Activated T-cell treated with anti-CD3 and anti-CD28 coated beads, Interleukin-2, amount 50 U/mL, for 72 hours (primary cell): Measurements from ENCODE around the gene PDXK. TPM values are rescaled to one million over a fixed set of nuclear protein-coding genes. Genes with fewer than 3 reads are reported as not detected.
"Not testable (repeated sequence)": the region's sequence is repeated elsewhere in the genome, so short reads cannot be mapped to it uniquely, and the experiment has no call there.

Experiments
- ATAC-seq, 2 donors: fragments of 150-1000 bp; cut with Tn5 transposase; replicated peaks in 1 of 2; 2 replicates each; pipeline ENCODE4 v1.10.0; 2021; ENCODE audit warnings: moderate library complexity in 2 of 2, mild to moderate bottlenecking in 1 of 2
- DNase-seq, 2 donors: peaks; one replicate each; pipeline ENCODE4 v3.0.0; 2021 to 2022; ENCODE audit warnings: mixed read lengths in 1 of 2
- H3K27ac Mint-ChIP-seq: one replicate; pipeline ENCODE4 v1.8.0; 2022; ENCODE audit warnings: mild to moderate bottlenecking, moderate library complexity, mixed read lengths
- H3K27me3 Mint-ChIP-seq: one replicate; pipeline ENCODE4 v1.8.0; 2022; ENCODE audit warnings: low read depth, mixed read lengths
- H3K36me3 Mint-ChIP-seq, 2 donors: one replicate each; pipeline ENCODE4 v1.8.0; 2022; ENCODE audit warnings: mixed read lengths in 2 of 2, mild to moderate bottlenecking in 1 of 2; ENCODE audit not compliant: insufficient read depth in 2 of 2
- H3K4me1 Mint-ChIP-seq: one replicate; pipeline ENCODE4 v1.8.0; 2022; ENCODE audit warnings: low read depth, mixed read lengths
- H3K4me3 Mint-ChIP-seq, 2 donors: one replicate each; pipeline ENCODE4 v1.8.0; 2022; ENCODE audit warnings: mild to moderate bottlenecking in 2 of 2, mixed read lengths in 2 of 2, moderate library complexity in 2 of 2
- H3K9me3 Mint-ChIP-seq, 2 donors: one replicate each; pipeline ENCODE4 v1.8.0; 2022; ENCODE audit warnings: mixed read lengths in 2 of 2
- total RNA-seq, 2 donors: library from RNA; stranded (reverse); gene quantifications; one replicate each; pipeline ENCODE4 v1.2.3, GENCODE V29; 2022

Gene PDXK
- 10 to 100 TPM; 87.9 to 99.5 TPM for total RNA-seq

DNA sequence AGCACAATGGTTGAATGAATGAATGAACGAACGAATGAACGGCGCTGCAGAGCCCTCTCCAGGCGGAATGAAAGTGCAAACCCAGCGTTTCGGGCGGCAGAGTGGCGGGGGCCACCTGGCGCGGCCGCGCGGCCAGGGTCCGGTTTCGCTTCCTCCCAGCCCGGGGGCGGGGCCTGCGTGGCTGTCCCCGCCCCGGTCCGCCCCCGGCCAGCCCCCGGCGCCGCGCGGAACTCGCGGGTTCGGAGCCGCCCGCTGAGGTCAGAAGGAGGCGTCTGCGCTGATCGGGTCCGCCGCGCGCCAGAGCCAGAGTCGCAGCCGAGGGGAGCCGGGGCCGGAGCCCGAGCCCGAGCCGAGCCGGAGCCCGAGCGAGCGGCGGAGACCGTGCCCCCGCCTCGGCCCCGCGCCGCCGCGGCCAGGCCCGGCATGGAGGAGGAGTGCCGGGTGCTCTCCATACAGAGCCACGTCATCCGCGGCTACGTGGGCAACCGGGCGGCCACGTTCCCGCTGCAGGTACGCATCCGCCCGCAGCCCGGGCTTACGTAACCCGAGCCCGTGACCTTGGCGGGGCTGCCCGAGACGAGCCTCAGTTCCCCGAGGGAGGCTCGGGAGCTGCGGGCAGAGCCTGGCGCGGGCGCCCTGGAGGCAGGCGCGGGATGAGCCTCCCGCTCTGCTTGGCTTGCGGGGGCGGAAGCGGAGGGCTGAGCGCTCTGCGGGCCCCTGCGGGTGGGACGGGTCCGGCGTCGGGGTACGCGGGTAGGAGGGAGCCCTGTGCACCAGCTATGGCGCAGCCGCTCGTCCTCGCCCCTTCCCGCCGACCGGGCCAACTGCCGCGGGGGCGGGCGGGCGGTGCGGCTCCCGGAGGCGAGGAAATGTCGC, at the start of gene PDXK:
Gene PDXK (plus strand): TSS at position 258 of the 876 bp plus-strand sequence. CDS start 166 bp downstream, at position 424.
- peak; percentile 83 to 85 for DNase-seq
- Mint-ChIP-seq H3K4me3 (peak within 1 kb of the TSS; percentile 88 to 92), H3K27ac (peak within 1 kb of the TSS; percentile 56), H3K36me3 (no peaks in the 10 kb centered on the region), H3K9me3 (no peaks in the 10 kb centered on the region), H3K4me1 (peaks cover 42% of the 10 kb centered on the region), H3K27me3 (peaks cover 5% of the 10 kb centered on the region)
- peak; percentile 86 to 90 for ATAC-seq

DNA sequence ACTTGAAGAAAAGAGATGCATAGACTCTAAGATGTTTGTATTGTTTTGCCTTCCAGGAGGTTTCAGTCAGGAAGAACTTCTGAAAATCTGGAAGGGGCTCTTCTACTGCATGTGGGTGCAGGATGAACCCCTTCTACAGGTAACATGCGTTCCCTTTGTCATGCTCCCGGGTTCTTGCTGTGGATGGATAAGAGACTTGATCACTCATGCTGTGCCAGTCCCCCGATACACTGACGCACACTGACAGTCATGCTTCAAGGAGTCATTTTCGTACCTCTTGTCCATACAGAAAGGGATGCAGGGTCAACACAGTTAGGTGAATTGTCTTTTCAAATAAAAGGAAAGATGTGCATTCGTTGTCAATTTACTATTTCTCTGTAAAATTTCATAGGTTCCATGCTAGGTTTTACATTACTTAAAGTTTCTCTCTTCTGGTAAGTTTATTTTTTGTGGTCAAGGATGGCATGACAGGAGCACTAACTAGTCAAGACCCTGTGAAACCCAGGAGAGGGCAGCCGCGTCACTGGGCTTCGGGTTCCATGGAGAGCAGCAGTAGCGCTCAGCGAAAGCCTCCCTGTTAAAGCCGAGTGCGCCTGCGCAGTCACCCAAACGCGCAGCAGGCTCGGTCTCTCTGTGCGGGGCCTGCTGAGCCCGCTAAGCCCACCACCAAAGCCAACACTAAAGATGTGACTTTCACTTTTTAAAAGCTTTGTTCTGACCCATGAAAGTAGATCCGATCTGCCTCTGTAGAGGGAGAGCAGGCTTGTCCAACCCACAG, 48.9 kb upstream of the PDXK start:
- Mint-ChIP-seq H3K27me3 (no peaks in the 10 kb centered on the region), H3K9me3 (peaks cover 2% of the 10 kb centered on the region in 2 donors), H3K4me1 (peaks cover 32% of the 10 kb centered on the region), H3K27ac (peak overlapping the region; percentile 58), H3K36me3 (peaks cover 16 to 37% of the 10 kb centered on the region in 2 donors), H3K4me3 (no peak overlapping the region)
- DNase-seq, result no peak
- ATAC-seq, result no peak

DNA sequence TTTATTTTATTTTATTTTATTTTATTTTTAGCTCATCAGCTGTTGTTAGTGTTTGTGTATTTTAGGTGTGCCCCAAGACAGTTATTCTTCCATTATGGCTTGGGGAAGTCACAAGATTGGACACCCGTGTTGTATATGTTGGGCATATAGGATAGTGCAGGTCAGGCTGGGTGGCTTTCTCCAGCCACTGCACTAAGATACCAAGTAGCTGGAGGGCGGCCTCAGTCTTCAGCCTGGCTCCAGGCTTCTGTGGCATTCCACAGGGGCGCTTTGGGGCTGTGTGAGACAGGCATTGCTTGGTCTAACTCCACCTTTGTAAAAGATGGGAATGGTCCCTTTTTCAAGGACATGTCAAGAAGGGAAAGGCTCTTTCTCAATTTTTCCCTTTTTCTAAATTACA, 43.1 kb upstream of the PDXK start:
- DNase-seq, result no peak

DNA sequence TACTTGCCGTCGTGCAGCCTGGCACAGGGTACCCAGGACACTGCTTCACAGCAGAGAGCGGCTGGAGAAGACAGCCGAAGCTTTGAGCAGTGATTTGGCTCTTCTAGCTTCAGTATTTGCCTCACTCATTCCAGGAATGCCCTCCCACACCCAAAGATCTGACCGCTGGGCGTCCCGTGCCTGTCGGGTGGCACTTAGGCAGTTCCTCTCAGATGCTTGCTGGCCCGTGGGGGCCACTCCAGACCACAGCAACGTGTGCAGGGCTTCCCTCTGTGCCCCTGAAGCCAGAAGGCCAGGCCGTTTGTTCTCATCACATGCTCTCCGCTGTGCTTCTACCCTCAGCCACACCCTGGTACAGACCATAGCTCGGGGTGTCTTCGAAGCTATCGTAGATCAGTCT, 42.5 kb upstream of the PDXK start:
- no peak overlapping the region for H3K27ac Mint-ChIP-seq
- no peaks in the 10 kb centered on the region for H3K4me1 Mint-ChIP-seq
- peaks cover 8 to 26% of the 10 kb centered on the region in 2 donors for H3K36me3 Mint-ChIP-seq
- H3K4me3 Mint-ChIP-seq, result no peak overlapping the region
- ATAC-seq (no peak), DNase-seq (no peak)
- H3K27me3 Mint-ChIP-seq, result no peaks in the 10 kb centered on the region
- no peaks in the 10 kb centered on the region for H3K9me3 Mint-ChIP-seq

More for the DNA sequence above, 43.1 kb upstream of the PDXK start:
- Mint-ChIP-seq H3K27me3 (no peaks in the 10 kb centered on the region), H3K4me1 (no peaks in the 10 kb centered on the region), H3K4me3 (no peak overlapping the region), H3K27ac (no peak overlapping the region), H3K36me3 (peaks cover 8 to 29% of the 10 kb centered on the region in 2 donors), H3K9me3 (no peaks in the 10 kb centered on the region)
- ATAC-seq, result no peak

DNA sequence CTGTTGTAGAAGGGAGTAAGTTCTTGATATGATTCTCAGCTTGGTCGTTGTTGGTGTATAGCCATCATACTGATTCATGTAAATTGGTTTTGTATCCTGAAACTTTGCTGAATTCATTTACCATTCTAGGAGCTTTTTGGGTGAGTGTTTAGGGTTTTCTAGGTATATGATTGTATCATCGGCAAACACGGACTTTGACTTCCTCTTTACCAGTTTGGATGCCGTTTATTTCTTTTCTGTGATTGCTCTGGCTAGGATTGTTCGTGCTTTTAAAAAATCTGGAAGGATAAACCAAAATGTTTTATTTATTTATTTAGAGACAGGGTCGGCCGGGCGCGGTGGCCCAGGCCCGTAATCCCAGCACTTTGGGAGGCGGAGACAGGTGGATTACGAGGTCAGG, 39.0 kb upstream of the PDXK start:
- ATAC-seq (no peak), DNase-seq (no peak)
- Mint-ChIP-seq H3K4me3 (no peak overlapping the region), H3K9me3 (no peaks in the 10 kb centered on the region), H3K4me1 (no peaks in the 10 kb centered on the region), H3K27me3 (no peaks in the 10 kb centered on the region), H3K27ac (peak overlapping the region; percentile 9), H3K36me3 (peaks cover 12 to 26% of the 10 kb centered on the region in 2 donors)

DNA sequence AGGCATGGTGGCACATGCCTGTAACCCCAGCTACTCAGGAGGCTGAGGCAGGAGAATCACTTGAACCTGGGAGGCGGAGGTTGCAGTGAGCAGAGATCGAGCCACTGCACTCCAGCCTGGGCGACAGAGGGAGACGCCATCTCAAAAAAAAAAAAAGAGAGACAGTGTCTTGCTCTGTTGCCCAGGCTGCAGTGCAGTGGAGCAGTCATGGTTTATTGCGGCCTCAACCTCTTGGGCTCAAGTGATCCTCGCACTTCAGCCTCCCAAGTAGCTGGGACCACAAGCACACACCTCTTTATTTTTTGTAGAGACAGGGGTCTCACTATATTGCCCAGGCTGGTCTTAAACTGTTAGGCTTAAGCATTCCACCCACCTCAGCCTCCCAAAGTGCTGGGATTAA, 38.5 kb upstream of the PDXK start:
- H3K4me3 Mint-ChIP-seq, H3K4me1 Mint-ChIP-seq: not testable (repeated sequence)

DNA sequence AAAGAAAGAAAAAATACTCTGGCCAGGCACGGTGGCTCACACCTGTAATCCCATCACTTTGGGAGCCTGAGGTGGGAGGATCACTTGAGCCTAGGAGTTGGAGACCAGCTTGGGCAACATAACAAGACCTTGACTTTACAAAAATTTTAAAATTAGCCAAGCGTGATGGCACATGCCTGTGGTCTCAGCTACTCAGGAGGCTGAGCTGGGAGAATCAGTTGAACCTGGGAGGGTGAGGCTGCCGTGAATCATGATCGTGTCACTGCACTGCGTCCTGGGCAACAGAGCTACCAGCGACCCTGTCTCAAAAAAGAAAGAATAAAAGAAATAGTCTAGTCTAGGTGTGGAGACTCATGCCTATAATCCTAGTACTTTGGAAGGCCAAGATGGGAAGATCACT, 37.3 kb upstream of the PDXK start:
- Mint-ChIP-seq H3K36me3 (peaks cover 14 to 33% of the 10 kb centered on the region in 2 donors), H3K4me1 (no peaks in the 10 kb centered on the region), H3K27me3 (no peaks in the 10 kb centered on the region), H3K9me3 (no peaks in the 10 kb centered on the region), H3K4me3 (no peak overlapping the region), H3K27ac (no peak overlapping the region)
- ATAC-seq, result no peak
- no peak for DNase-seq

More for the DNA sequence above, 38.5 kb upstream of the PDXK start:
- H3K9me3 Mint-ChIP-seq, DNase-seq, H3K27ac Mint-ChIP-seq, ATAC-seq, H3K27me3 Mint-ChIP-seq: not testable (repeated sequence)
- peaks cover 12 to 28% of the 10 kb centered on the region in 2 donors for H3K36me3 Mint-ChIP-seq

DNA sequence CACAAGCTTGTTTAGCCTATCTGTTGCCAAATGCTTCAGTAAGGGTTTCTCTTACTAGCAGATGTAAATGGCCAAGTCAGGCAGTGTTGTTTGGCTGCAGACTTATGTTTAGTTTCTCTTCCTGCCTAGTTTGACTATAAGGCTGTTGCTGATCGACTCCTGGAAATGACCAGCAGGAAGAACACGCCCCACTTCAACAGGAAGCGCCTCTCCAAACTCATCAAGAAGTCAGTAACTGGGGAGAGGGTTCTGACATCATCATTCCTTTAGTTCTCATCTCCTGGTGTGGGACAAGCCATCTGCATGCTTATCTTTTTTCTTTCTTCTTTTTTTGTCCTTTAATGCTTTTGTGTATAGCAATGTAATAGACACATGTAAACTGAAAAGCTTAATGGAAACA, 34.5 kb upstream of the PDXK start:
- no peak for DNase-seq
- H3K36me3 Mint-ChIP-seq, result peaks cover 12 to 39% of the 10 kb centered on the region in 2 donors
- no peak overlapping the region for H3K4me3 Mint-ChIP-seq
- H3K27ac Mint-ChIP-seq, result peak overlapping the region; percentile 25
- no peaks in the 10 kb centered on the region for H3K9me3 Mint-ChIP-seq
- no peaks in the 10 kb centered on the region for H3K4me1 Mint-ChIP-seq
- H3K27me3 Mint-ChIP-seq, result no peaks in the 10 kb centered on the region
- ATAC-seq, result no peak

DNA sequence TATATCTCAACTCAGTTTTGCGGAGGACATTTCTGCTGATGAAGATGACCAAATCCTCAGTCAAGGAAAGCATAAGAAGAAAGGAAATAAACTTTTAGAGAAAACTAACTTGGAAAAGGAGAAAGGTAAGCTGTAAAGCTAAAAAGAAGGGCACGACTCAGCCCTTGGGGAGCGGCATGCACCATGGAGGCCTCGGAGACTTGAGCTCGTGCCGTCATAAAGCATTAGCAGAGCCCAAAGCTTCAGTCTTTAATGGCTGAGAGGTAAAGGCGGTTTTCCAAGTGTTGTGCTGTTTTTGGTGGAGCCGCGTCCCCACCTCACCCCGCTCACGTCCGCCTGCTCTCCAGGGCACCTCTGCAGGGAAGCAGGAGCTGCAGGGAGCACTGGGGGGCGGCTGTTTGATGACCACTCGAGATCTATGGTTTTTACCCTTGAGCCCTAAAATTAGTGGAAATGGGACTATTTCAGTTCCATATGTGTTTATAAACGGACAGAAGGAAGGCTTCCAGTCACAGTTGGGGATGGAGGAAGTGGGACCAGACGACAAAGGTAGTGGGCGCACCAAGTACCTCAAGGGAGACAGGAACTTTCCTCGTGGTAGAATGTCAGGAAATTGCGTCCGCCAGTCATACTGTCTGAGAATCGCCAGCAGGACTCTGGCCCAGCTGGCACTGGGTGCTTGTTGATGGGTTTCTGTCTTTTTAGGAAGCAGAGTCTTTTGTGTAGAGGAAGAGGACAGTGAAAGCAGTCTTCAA, 31.9 kb upstream of the PDXK start:
- no peaks in the 10 kb centered on the region for H3K9me3 Mint-ChIP-seq
- no peak for DNase-seq
- no peak for ATAC-seq
- no peaks in the 10 kb centered on the region for H3K27me3 Mint-ChIP-seq
- H3K4me1 Mint-ChIP-seq, result no peaks in the 10 kb centered on the region
- no peak overlapping the region for H3K4me3 Mint-ChIP-seq
- H3K36me3 Mint-ChIP-seq, result peaks cover 14 to 33% of the 10 kb centered on the region in 2 donors
- H3K27ac Mint-ChIP-seq, result peak overlapping the region; percentile 9

DNA sequence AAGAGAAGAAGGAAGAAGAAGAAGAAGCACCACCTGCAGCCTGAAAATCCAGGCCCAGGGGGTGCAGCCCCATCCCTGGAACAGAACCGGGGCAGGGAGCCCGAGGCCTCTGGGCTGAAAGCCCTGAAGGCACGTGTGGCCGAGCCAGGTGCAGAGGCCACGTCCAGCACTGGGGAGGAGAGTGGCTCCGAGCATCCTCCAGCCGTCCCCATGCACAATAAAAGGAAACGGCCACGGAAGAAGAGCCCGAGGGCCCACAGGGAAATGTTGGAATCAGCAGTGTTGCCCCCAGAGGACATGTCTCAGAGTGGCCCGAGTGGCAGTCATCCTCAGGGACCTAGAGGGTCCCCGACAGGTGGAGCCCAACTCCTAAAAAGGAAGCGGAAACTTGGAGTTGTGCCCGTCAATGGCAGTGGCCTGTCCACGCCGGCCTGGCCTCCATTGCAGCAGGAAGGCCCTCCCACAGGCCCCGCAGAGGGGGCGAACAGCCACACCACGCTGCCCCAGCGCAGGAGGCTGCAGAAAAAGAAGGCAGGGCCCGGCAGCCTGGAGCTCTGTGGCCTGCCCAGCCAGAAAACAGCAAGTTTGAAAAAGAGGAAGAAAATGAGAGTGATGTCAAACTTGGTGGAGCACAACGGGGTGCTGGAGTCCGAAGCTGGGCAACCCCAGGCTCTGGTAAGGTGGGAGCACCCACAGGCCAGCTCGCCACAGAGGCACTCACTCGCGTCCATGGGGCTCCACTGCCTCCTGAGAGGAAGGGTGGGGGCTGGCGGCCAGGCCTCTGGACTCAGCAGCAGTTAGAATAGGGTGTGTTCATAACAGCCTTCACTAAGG, 31.1 kb upstream of the PDXK start:
- Mint-ChIP-seq H3K27ac (no peak overlapping the region), H3K27me3 (no peaks in the 10 kb centered on the region), H3K36me3 (peaks cover 13 to 32% of the 10 kb centered on the region in 2 donors), H3K9me3 (no peaks in the 10 kb centered on the region), H3K4me1 (no peaks in the 10 kb centered on the region), H3K4me3 (no peak overlapping the region)
- DNase-seq (no peak), ATAC-seq (no peak)

DNA sequence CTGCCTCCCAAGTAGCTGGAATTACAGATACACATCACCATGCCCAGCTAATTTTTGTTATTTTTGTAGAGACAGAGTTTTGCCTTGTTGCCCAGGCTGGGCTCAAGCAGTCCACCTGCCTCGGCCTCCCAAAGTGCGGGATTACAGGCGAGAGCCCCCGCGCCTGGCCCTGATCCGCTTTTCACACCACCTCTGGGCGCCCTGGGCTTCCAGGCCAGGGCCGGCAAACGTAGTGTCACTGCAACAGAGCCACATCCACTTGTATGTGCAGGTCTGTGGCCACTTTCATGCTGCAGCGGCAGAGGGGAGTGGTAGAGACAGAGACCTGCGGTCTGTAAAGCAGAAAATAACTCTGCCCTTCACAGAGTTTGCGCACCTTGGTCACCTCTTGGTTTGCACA, 30.0 kb upstream of the PDXK start:
- no peak overlapping the region for H3K27ac Mint-ChIP-seq

More for the DNA sequence above, 30.0 kb upstream of the PDXK start:
- Mint-ChIP-seq H3K36me3 (peaks cover 15 to 32% of the 10 kb centered on the region in 2 donors), H3K27me3 (no peaks in the 10 kb centered on the region), H3K9me3 (no peaks in the 10 kb centered on the region), H3K4me1 (no peaks in the 10 kb centered on the region), H3K4me3 (no peak overlapping the region)
- DNase-seq (no peak), ATAC-seq (no peak)
